DOHH2 (cell line): ENCODE measurements around the gene WDR74.

Experiments
- H3F3A ChIP-seq: fragments of 200-600 bp; sonication (generic), shearing (Covaris generic); 2 replicates; pipeline ENCODE4 v1.6.0; 2016; ENCODE audit warnings: antibody characterized with exemption, mild to moderate bottlenecking; ENCODE audit not compliant: control insufficient read depth, insufficient read depth
- H3K27ac ChIP-seq: fragments of 200-600 bp; sonication (generic); 2 replicates; pipeline ENCODE4 v1.5.1; 2014; ENCODE audit warnings: low read depth, mild to moderate bottlenecking, low read length, moderate library complexity
- H3K27me3 ChIP-seq: fragments of 200-600 bp; sonication (generic); 2 replicates; pipeline ENCODE4 v1.6.1; 2014; ENCODE audit warnings: mild to moderate bottlenecking, low read length, mixed read lengths; ENCODE audit not compliant: control insufficient read depth
- H3K36me3 ChIP-seq: fragments of 200-600 bp; sonication (generic); 2 replicates; pipeline ENCODE4 v1.6.1; 2014; ENCODE audit warnings: mild to moderate bottlenecking, low read length, moderate library complexity, mixed read lengths; ENCODE audit not compliant: control insufficient read depth
- H3K4me1 ChIP-seq: fragments of 200-600 bp; sonication (generic); 2 replicates; pipeline ENCODE4 v1.6.1; 2014; ENCODE audit warnings: mild to moderate bottlenecking, low read length, mixed read lengths; ENCODE audit not compliant: control insufficient read depth
- H3K4me2 ChIP-seq: fragments of 200-600 bp; sonication (generic); 2 replicates; pipeline ENCODE4 v1.6.0; 2014; ENCODE audit warnings: mild to moderate bottlenecking, low read length, moderate library complexity
- H3K4me3 ChIP-seq: fragments of 200-600 bp; sonication (generic); 2 replicates; pipeline ENCODE4 v1.5.1; 2014; ENCODE audit warnings: mild to moderate bottlenecking, low read length, mixed read lengths
- H3K79me2 ChIP-seq: fragments of 200-600 bp; sonication (generic); 2 replicates; pipeline ENCODE4 v1.6.1; 2014; ENCODE audit warnings: mild to moderate bottlenecking, low read length, mixed read lengths; ENCODE audit not compliant: control insufficient read depth
- H3K9me2 ChIP-seq: fragments of 200-600 bp; sonication (generic); replicated peaks from 2 replicates; pipeline ENCODE4 v1.6.1; 2014; ENCODE audit warnings: mild to moderate bottlenecking, low read length, mixed read lengths; ENCODE audit not compliant: control insufficient read depth
- H3K9me3 ChIP-seq: fragments of 200-600 bp; sonication (generic); 2 replicates; pipeline ENCODE4 v1.6.1; 2014; ENCODE audit warnings: antibody characterized with exemption, low read length, mixed read lengths; ENCODE audit not compliant: control insufficient read depth, insufficient read depth
- H4K20me1 ChIP-seq: fragments of 200-600 bp; sonication (generic); 2 replicates; pipeline ENCODE4 v1.6.0; 2014; ENCODE audit warnings: low read depth, mild to moderate bottlenecking, antibody characterized with exemption, low read length, moderate library complexity; ENCODE audit not compliant: control insufficient read depth, insufficient read depth
- EZH2phosphoT487 ChIP-seq: fragments of 200-600 bp; sonication (generic); IDR thresholded peaks from 2 replicates; pipeline ENCODE4 v1.6.1; 2017; ENCODE audit warnings: borderline replicate concordance, mild to moderate bottlenecking, antibody characterized with exemption, low read length, moderate library complexity, mixed read lengths
- TF ChIP-seq, protein P1 (sequence below): fragments of 200-600 bp; sonication (generic); IDR thresholded peaks from one replicate; pipeline ENCODE4 v1.5.1; 2014; ENCODE audit warnings: antibody characterized with exemption, mild to moderate bottlenecking, low read depth, low read length; ENCODE audit not compliant: poor library complexity, severe bottlenecking

Gene WDR74

GRCh38 chr11:62880231-62880802 is 40.9 kb upstream of the WDR74 start:
- no peaks in the 10 kb centered on the region for H3K9me3 ChIP-seq
- H3F3A ChIP-seq: peaks cover 24% of the 10 kb centered on the region
- peak overlapping the region; percentile 69 for H3K27ac ChIP-seq
- peak overlapping the region; percentile 92 for H3K4me3 ChIP-seq
- H3K4me2 ChIP-seq: peak overlapping the region; percentile 99
- TF ChIP-seq, protein P1, sequence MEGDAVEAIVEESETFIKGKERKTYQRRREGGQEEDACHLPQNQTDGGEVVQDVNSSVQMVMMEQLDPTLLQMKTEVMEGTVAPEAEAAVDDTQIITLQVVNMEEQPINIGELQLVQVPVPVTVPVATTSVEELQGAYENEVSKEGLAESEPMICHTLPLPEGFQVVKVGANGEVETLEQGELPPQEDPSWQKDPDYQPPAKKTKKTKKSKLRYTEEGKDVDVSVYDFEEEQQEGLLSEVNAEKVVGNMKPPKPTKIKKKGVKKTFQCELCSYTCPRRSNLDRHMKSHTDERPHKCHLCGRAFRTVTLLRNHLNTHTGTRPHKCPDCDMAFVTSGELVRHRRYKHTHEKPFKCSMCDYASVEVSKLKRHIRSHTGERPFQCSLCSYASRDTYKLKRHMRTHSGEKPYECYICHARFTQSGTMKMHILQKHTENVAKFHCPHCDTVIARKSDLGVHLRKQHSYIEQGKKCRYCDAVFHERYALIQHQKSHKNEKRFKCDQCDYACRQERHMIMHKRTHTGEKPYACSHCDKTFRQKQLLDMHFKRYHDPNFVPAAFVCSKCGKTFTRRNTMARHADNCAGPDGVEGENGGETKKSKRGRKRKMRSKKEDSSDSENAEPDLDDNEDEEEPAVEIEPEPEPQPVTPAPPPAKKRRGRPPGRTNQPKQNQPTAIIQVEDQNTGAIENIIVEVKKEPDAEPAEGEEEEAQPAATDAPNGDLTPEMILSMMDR: no peak
- H3K9me2 ChIP-seq: no peaks in the 10 kb centered on the region
- peaks cover 80% of the 10 kb centered on the region for H3K36me3 ChIP-seq
- H4K20me1 ChIP-seq: peaks cover 8% of the 10 kb centered on the region
- H3K27me3 ChIP-seq: no peaks in the 10 kb centered on the region
- H3K4me1 ChIP-seq: peaks cover 30% of the 10 kb centered on the region
- peaks cover 86% of the 10 kb centered on the region for H3K79me2 ChIP-seq

DNA sequence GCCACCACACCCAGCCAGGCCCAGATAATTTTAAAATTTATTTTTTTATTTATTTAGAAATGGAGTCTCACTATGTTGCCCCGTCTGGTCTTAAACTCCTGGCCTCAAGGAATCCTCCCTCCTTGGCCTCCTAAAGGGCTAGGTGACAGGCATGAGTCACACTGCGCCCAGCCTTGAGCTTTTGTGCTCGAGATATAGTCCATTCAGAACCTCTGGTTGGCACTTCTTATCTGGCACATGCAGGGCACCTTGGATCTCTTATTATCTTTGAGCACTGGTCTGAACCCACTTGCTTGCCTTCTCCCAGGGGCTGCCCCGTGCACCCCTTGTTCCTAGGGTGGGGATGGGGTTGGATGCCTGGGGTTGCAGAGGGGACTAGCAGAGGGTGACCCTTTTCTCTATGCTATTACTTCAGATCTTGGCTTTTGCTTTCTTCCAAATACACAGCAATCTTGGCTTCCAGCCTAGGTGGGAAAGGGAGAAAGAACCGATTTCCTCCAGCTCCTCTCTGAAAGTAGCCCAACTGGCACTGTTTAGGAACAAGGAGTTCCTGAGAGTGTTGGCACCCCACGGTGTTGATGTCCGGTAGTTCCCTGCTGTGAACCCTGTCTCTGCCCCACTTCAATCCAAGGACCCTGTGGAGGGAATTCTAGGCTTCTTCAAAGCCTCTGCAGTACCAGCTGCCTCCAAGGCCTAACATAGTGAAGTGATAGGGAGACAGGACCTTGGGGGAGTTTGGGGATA is 40.0 kb upstream of the WDR74 start:
- peaks cover 30% of the 10 kb centered on the region for H3K4me1 ChIP-seq
- TF ChIP-seq, protein P1: no peak
- no peak for TF ChIP-seq EZH2phosphoT487
- H3K27me3 ChIP-seq: no peaks in the 10 kb centered on the region
- peaks cover 91% of the 10 kb centered on the region for H3K79me2 ChIP-seq
- H3K4me2 ChIP-seq: peak overlapping the region; percentile 99
- no peaks in the 10 kb centered on the region for H3K9me2 ChIP-seq
- no peaks in the 10 kb centered on the region for H3K9me3 ChIP-seq
- H3F3A ChIP-seq: peaks cover 22% of the 10 kb centered on the region
- peak overlapping the region; percentile 92 for H3K4me3 ChIP-seq
- H3K36me3 ChIP-seq: peaks cover 80% of the 10 kb centered on the region
- peak overlapping the region; percentile 69; the same call in 1 of the 2 replicates for H3K27ac ChIP-seq
- peaks cover 4% of the 10 kb centered on the region for H4K20me1 ChIP-seq

GRCh38 chr11:62876712-62877111 is 37.3 kb upstream of the WDR74 start:
- Histone ChIP-seq H4K20me1 (peaks cover 4% of the 10 kb centered on the region), H3K36me3 (peaks cover 73% of the 10 kb centered on the region), H3K4me2 (no peak overlapping the region), H3K79me2 (peaks cover 89% of the 10 kb centered on the region), H3K27me3 (no peaks in the 10 kb centered on the region), H3K4me3 (no peak overlapping the region), H3K9me3 (no peaks in the 10 kb centered on the region), H3K4me1 (peaks cover 15% of the 10 kb centered on the region), H3K27ac (no peak overlapping the region), H3F3A (peaks cover 26% of the 10 kb centered on the region), H3K9me2 (no peaks in the 10 kb centered on the region)
- no peak for TF ChIP-seq EZH2phosphoT487
- TF ChIP-seq, protein P1: no peak
